ENCODE results near the gene PTAR1. TPM values are rescaled to one million over a fixed set of nuclear protein-coding genes. Genes with fewer than 3 reads are reported as not detected.

Gene PTAR1
- total RNA-seq, 2 experiments from 2014 or later, result 48.2 to 68.8 TPM

DNA sequence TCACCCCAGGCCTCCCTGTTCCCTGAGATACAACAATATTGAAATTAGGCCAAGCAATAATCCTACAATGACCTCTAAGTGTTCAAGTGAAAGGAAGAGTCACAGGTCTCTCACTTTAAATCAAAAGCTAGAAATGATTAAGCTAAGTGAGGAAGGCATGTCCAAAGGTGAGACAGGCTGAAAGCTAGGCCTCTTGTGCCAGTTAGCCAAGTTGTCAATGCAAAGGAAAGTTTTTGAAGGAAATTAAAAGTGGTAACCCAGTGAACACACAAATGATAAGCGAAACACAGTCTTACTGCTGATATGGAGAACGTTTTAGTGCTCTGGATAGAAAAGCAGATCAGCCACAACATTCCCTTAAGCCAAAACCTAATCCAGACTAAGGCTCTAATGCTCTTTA is 39.8 kb downstream of the PTAR1 start:
- no peaks in the 10 kb centered on the region for H3K79me2 ChIP-seq (ENCODE audit: insufficient read depth, low read depth, low read length)
- no TSS peak for BruUV-seq (replicated peaks)
- intact Hi-C loops (cut with micrococcal nuclease; ENCODE audit: unreplicated experiment), result no loop called here
- H2AFZ ChIP-seq (ENCODE audit: low read length), result no peak overlapping the region
- no peak for TF ChIP-seq EZH2phosphoT487 (IDR thresholded peaks at IDR 0.05; ENCODE audit: borderline replicate concordance, low read depth, low read length)
- TF ChIP-seq, protein P1, sequence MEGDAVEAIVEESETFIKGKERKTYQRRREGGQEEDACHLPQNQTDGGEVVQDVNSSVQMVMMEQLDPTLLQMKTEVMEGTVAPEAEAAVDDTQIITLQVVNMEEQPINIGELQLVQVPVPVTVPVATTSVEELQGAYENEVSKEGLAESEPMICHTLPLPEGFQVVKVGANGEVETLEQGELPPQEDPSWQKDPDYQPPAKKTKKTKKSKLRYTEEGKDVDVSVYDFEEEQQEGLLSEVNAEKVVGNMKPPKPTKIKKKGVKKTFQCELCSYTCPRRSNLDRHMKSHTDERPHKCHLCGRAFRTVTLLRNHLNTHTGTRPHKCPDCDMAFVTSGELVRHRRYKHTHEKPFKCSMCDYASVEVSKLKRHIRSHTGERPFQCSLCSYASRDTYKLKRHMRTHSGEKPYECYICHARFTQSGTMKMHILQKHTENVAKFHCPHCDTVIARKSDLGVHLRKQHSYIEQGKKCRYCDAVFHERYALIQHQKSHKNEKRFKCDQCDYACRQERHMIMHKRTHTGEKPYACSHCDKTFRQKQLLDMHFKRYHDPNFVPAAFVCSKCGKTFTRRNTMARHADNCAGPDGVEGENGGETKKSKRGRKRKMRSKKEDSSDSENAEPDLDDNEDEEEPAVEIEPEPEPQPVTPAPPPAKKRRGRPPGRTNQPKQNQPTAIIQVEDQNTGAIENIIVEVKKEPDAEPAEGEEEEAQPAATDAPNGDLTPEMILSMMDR (conservative IDR thresholded peaks at IDR 0.05; ENCODE audit: low read length), result no peak
- H3K4me1 ChIP-seq (ENCODE audit: insufficient read depth, low read length, poor library complexity, severe bottlenecking), result no peaks in the 10 kb centered on the region
- peaks cover 71% of the 10 kb centered on the region for H3K36me3 ChIP-seq (ENCODE audit: insufficient read depth, low read length)
- H3K9me3 ChIP-seq (ENCODE audit: low read length), result no peaks in the 10 kb centered on the region
- H3K27ac ChIP-seq (ENCODE audit: low read depth, low read length, poor library complexity, severe bottlenecking), result no peak overlapping the region
- H3K9me2 ChIP-seq (ENCODE audit: insufficient read depth, low read length), result no peaks in the 10 kb centered on the region
- no peak for DNase-seq (ENCODE audit: low spot score)
- no peak overlapping the region for H3K4me3 ChIP-seq (ENCODE audit: low read depth, low read length, poor library complexity, severe bottlenecking)
- H4K20me1 ChIP-seq (ENCODE audit: insufficient read depth, low read length), result no peaks in the 10 kb centered on the region
- H3K4me2 ChIP-seq (ENCODE audit: low read length), result no peak overlapping the region
- POLR2A ChIA-PET, result interaction anchor here (0.8 to 1.2 kb wide), 2 partner anchors 13 to 21 kb away, joined by 3 to 4 read pairs; no protein-coding TSS in a partner anchor
- CTCF ChIA-PET (ENCODE audit: unreplicated experiment), result no interaction called here

DNA sequence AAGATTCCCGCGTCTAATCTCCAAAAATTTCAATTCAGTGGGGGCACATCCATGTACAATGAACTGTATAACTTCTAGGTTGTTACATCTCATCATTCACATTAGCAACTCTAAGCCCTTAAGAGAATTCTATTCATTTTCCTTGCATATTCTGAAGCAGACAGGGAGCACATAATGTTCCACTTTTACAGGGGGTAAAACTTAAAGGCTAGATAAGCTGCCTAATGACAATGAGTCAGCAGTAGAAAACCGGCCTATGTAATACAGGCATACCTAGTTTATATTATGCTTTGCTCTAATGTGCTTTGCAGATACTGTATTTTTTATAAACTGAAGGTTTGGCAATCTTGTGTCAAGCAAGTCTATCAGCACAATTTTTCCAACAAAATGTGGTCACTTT is 40.4 kb downstream of the PTAR1 start:
- Histone ChIP-seq H3K9me3 (ENCODE audit: low read length) (no peaks in the 10 kb centered on the region), H3K4me2 (ENCODE audit: low read length) (no peak overlapping the region), H3K4me1 (ENCODE audit: insufficient read depth, low read length, poor library complexity, severe bottlenecking) (no peaks in the 10 kb centered on the region), H3K27ac (ENCODE audit: low read depth, low read length, poor library complexity, severe bottlenecking) (no peak overlapping the region), H3K36me3 (ENCODE audit: insufficient read depth, low read length) (peaks cover 65% of the 10 kb centered on the region), H2AFZ (ENCODE audit: low read length) (no peak overlapping the region), H3K9me2 (ENCODE audit: insufficient read depth, low read length) (no peaks in the 10 kb centered on the region), H3K4me3 (ENCODE audit: low read depth, low read length, poor library complexity, severe bottlenecking) (no peak overlapping the region), H4K20me1 (ENCODE audit: insufficient read depth, low read length) (no peaks in the 10 kb centered on the region), H3K79me2 (ENCODE audit: insufficient read depth, low read depth, low read length) (no peaks in the 10 kb centered on the region)
- POLR2A ChIA-PET, result interaction anchor here (0.8 kb wide), 1 partner anchor 14 kb away, joined by 4 read pairs; no protein-coding TSS in a partner anchor
- BruUV-seq (replicated peaks), result no TSS peak
- intact Hi-C loops (cut with micrococcal nuclease; ENCODE audit: unreplicated experiment), result no loop called here
- CTCF ChIA-PET (ENCODE audit: unreplicated experiment), result no interaction called here
- DNase-seq (ENCODE audit: low spot score), result no peak
- TF ChIP-seq, protein P1 (conservative IDR thresholded peaks at IDR 0.05; ENCODE audit: low read length), result no peak
- TF ChIP-seq EZH2phosphoT487 (IDR thresholded peaks at IDR 0.05; ENCODE audit: borderline replicate concordance, low read depth, low read length), result no peak

DNA sequence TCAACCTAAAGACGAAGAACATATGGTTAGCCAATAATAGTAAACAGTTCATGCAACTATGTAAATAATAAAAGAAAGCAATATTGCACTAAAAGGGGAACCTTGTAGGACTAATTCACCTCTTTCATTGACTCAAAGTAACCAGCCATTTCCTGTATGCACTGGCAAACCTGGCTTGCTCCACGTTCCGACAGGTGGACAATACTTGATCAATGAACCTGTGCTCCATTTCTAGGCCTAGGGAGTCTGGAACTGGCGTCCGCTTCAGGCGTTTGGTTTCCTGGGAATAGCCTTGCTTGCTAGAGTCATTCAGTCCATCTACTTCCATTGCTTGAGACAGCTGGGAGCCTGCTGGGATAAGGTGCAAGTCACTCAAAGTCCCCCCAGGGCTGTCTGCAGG is 41.6 kb downstream of the PTAR1 start:
- ChIA-PET POLR2A (no interaction called here), CTCF (ENCODE audit: unreplicated experiment) (no interaction called here)
- peaks cover 55% of the 10 kb centered on the region for H3K36me3 ChIP-seq (ENCODE audit: insufficient read depth, low read length)
- no peaks in the 10 kb centered on the region for H4K20me1 ChIP-seq (ENCODE audit: insufficient read depth, low read length)
- intact Hi-C loops (cut with micrococcal nuclease; ENCODE audit: unreplicated experiment), result no loop called here
- no peak for TF ChIP-seq EZH2phosphoT487 (IDR thresholded peaks at IDR 0.05; ENCODE audit: borderline replicate concordance, low read depth, low read length)
- TF ChIP-seq, protein P1 (conservative IDR thresholded peaks at IDR 0.05; ENCODE audit: low read length), result no peak
- no peaks in the 10 kb centered on the region for H3K79me2 ChIP-seq (ENCODE audit: insufficient read depth, low read depth, low read length)
- H3K4me3 ChIP-seq (ENCODE audit: low read depth, low read length, poor library complexity, severe bottlenecking), result no peak overlapping the region
- H3K9me2 ChIP-seq (ENCODE audit: insufficient read depth, low read length), result no peaks in the 10 kb centered on the region
- H3K4me1 ChIP-seq (ENCODE audit: insufficient read depth, low read length, poor library complexity, severe bottlenecking), result no peaks in the 10 kb centered on the region
- no TSS peak for BruUV-seq (replicated peaks)
- DNase-seq (ENCODE audit: low spot score), result no peak
- H2AFZ ChIP-seq (ENCODE audit: low read length), result no peak overlapping the region
- no peaks in the 10 kb centered on the region for H3K9me3 ChIP-seq (ENCODE audit: low read length)
- H3K27ac ChIP-seq (ENCODE audit: low read depth, low read length, poor library complexity, severe bottlenecking), result no peak overlapping the region
- no peak overlapping the region for H3K4me2 ChIP-seq (ENCODE audit: low read length)
